ENCODE data around the gene SH2B2.

SH2B2 gene

GRCh38 chr7:102266541-102266940 is 20.1 kb upstream of the SH2B2 start:
- no peak for DNase-seq (ENCODE audit: low read depth in 2 of 2)

- DNase-seq (ENCODE audit: low read depth in 2 of 2), result no peak
Observed at GRCh38 chr7:102268635-102269034, 18.0 kb upstream of the SH2B2 start.

GRCh38 chr7:102270178-102270887 is 16.3 kb upstream of the SH2B2 start:
- DNase-seq (ENCODE audit: low read depth in 2 of 2), result no peak

- no peak for DNase-seq (ENCODE audit: low read depth in 2 of 2)
Observed at GRCh38 chr7:102271158-102271798, 15.4 kb upstream of the SH2B2 start.

GRCh38 chr7:102272075-102272916 is 14.4 kb upstream of the SH2B2 start:
- peak; percentile 38 to 41 for DNase-seq (ENCODE audit: low read depth in 2 of 2)

- DNase-seq (ENCODE audit: low read depth in 2 of 2), result no peak
Observed at GRCh38 chr7:102272917-102273748, 13.5 kb upstream of the SH2B2 start.

- no peak for DNase-seq (ENCODE audit: low read depth in 2 of 2)
Observed at GRCh38 chr7:102273749-102274712, 12.6 kb upstream of the SH2B2 start.

- no peak for DNase-seq (ENCODE audit: low read depth in 2 of 2)
Observed at GRCh38 chr7:102275123-102275703, 11.5 kb upstream of the SH2B2 start.

GRCh38 chr7:102277901-102278300 is 8.8 kb upstream of the SH2B2 start:
- DNase-seq (ENCODE audit: low read depth in 2 of 2), result no peak

- DNase-seq (ENCODE audit: low read depth in 2 of 2), result peak in 1 of 2 donors; percentile 33
Observed at GRCh38 chr7:102279537-102280400, 6.9 kb upstream of the SH2B2 start.

GRCh38 chr7:102280521-102280920 is 6.1 kb upstream of the SH2B2 start:
- no peak for DNase-seq (ENCODE audit: low read depth in 2 of 2)

- no peak for DNase-seq (ENCODE audit: low read depth in 2 of 2)
Observed at GRCh38 chr7:102281785-102282184, 4.9 kb upstream of the SH2B2 start.

GRCh38 chr7:102282465-102283362 is 4.0 kb upstream of the SH2B2 start:
- no peak for DNase-seq (ENCODE audit: low read depth in 2 of 2)

GRCh38 chr7:102283477-102284189 is 3.0 kb upstream of the SH2B2 start:
- DNase-seq (ENCODE audit: low read depth in 2 of 2), result no peak

GRCh38 chr7:102284399-102284798 is 2.3 kb upstream of the SH2B2 start:
- no peak for DNase-seq (ENCODE audit: low read depth in 2 of 2)

GRCh38 chr7:102284891-102285539 is 1.7 kb upstream of the SH2B2 start:
- no peak for DNase-seq (ENCODE audit: low read depth in 2 of 2)

Measured in activated CD8-positive, alpha-beta memory T cell treated with anti-CD3 and anti-CD28 coated beads for 4 hours (primary cell).